Mucosa of rectum (tissue), 2 donors: Measurements from ENCODE around the gene HIPK4.

ENCODE experiments used
- H3K27ac ChIP-seq, 2 donors: one replicate each; pipeline ENCODE4 v1.7.0; 2013; ENCODE audit warnings: inconsistent platforms in 2 of 2, low read depth in 2 of 2, low read length in 2 of 2
- H3K27me3 ChIP-seq, 2 donors: one replicate each; pipeline ENCODE4 v1.7.0; 2013; ENCODE audit warnings: low read length in 2 of 2; ENCODE audit not compliant: control insufficient read depth in 2 of 2, insufficient read depth in 2 of 2
- H3K36me3 ChIP-seq, 2 donors: one replicate each; pipeline ENCODE4 v1.7.0; 2013; ENCODE audit warnings: low read length in 2 of 2; ENCODE audit not compliant: control insufficient read depth in 2 of 2, insufficient read depth in 2 of 2
- H3K4me1 ChIP-seq, 2 donors: one replicate each; pipeline ENCODE4 v1.7.0; 2013; ENCODE audit warnings: low read length in 2 of 2, mild to moderate bottlenecking in 1 of 2; ENCODE audit not compliant: control insufficient read depth in 2 of 2, insufficient read depth in 2 of 2
- H3K4me3 ChIP-seq, 2 donors: one replicate each; pipeline ENCODE4 v1.7.0; 2013; ENCODE audit warnings: low read length in 2 of 2
- H3K9ac ChIP-seq, 2 donors: one replicate each; pipeline ENCODE4 v1.7.0; 2013; ENCODE audit warnings: low read length in 2 of 2, low read depth in 1 of 2, mild to moderate bottlenecking in 1 of 2
- H3K9me3 ChIP-seq, 2 donors: one replicate each; pipeline ENCODE4 v1.7.0; 2013; ENCODE audit warnings: low read length in 2 of 2; ENCODE audit not compliant: control insufficient read depth in 2 of 2
- donor health status: healthy.
- donor health status: Normal muscosa, but diverticular disease.

Gene HIPK4

GRCh38 chr19:40356681-40357595, 33.0 kb downstream of the HIPK4 start:
- Histone ChIP-seq H3K27me3 (no peaks in the 10 kb centered on the region), H3K4me1 (peaks cover 0 to 2% of the 10 kb centered on the region in 2 donors), H3K9ac (no peak overlapping the region), H3K27ac (no peak overlapping the region), H3K9me3 (no peaks in the 10 kb centered on the region), H3K4me3 (no peak overlapping the region), H3K36me3 (no peaks in the 10 kb centered on the region)

DNA sequence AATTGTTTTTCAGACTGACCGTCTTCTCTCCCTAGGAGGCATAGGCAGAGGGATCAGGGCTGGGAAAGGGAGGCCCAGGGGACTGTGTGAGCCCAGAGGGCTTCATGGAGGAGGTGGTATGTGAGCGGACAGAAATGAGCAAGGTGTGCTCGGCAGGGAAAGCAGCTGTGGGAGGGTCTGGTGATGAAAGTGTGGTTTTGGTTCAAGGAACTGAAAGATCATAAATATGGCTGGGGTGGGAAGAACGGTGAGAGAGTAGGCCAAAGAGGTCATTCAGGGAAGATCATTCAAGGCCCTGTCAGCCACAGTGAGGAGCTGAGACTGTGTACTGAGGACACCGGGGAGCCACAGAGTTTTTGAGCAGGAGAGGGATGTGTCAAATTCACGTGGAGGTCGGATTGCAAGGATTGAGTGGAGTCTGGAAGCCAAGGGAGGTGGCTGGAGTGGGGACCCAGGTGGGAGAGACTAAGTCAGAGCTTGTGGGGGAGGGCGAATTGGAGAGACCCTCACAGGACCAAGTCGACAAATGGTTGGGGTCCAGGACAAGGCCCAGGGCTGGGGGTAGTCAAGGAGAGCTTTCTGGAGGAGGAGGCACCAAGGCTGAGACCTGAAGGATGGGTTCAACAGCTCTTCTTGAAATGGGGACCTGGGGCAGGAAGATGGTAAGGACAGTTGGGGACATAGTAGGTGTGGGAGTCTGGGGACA, 33.9 kb downstream of the HIPK4 start:
- Histone ChIP-seq H3K27me3 (no peaks in the 10 kb centered on the region), H3K4me1 (peaks cover 0 to 2% of the 10 kb centered on the region in 2 donors), H3K36me3 (no peaks in the 10 kb centered on the region), H3K27ac (no peak overlapping the region), H3K9me3 (no peaks in the 10 kb centered on the region), H3K9ac (no peak overlapping the region), H3K4me3 (no peak overlapping the region)

- H3K9ac ChIP-seq = peak overlapping the region; percentile 58 to 74
- H3K9me3 ChIP-seq = no peaks in the 10 kb centered on the region
- no peaks in the 10 kb centered on the region for H3K36me3 ChIP-seq
- peak overlapping the region in 1 of 2 donors; percentile 58 for H3K27ac ChIP-seq
- H3K4me1 ChIP-seq = peaks cover 9% of the 10 kb centered on the region in 2 donors
- H3K27me3 ChIP-seq = no peaks in the 10 kb centered on the region
- peak overlapping the region; percentile 75 to 82 for H3K4me3 ChIP-seq
Observed at GRCh38 chr19:40348961-40349507, 40.9 kb downstream of the HIPK4 start.

- Histone ChIP-seq H3K4me3 (peak within 1 kb of the TSS; percentile 75 to 97), H3K27ac (peak within 1 kb of the TSS; percentile 51 to 58), H3K9ac (peak within 1 kb of the TSS; percentile 88 to 91), H3K36me3 (peaks cover 0 to under 1% of the 10 kb centered on the region in 2 donors), H3K27me3 (no peaks in the 10 kb centered on the region), H3K9me3 (no peaks in the 10 kb centered on the region), H3K4me1 (peaks cover 9% of the 10 kb centered on the region in 2 donors)
Observed at GRCh38 chr19:40348125-40348913, 41.7 kb downstream of the HIPK4 start, which contains the start of the genes C19orf47 and PLD3. C19orf47 (minus strand) TSS chr19:40348397; CDS start chr19:40341857, 6,540 bp downstream. PLD3 (plus strand) TSS chr19:40348695; CDS start chr19:40366484, 17,789 bp downstream.

DNA sequence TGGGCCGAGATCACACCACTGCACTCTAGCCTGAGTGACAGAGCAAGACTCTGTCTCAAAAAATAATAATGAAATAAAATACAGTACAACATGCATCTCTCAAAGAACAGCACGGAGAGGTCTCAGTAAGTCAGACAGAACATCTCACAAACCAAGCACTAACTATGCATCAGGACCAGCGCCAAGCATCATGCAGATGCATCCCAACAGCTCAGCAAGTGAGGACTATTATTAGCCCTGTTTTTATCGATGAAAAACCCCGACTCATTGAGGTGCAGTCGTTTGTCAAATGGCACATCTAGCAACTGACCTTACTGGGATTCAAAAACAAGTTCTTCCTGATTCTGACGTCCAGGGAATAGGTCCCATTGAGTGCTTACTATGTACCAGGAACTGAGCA, 45.6 kb downstream of the HIPK4 start:
- Histone ChIP-seq H3K36me3 (peaks cover 0 to 3% of the 10 kb centered on the region in 2 donors), H3K4me1 (peaks cover 8 to 9% of the 10 kb centered on the region in 2 donors), H3K4me3 (no peak overlapping the region), H3K27ac (no peak overlapping the region), H3K9me3 (no peaks in the 10 kb centered on the region), H3K27me3 (no peaks in the 10 kb centered on the region), H3K9ac (no peak overlapping the region)

- H3K9ac ChIP-seq = no peak overlapping the region
- H3K27me3 ChIP-seq = no peaks in the 10 kb centered on the region
- H3K27ac ChIP-seq = no peak overlapping the region
- no peak overlapping the region for H3K4me3 ChIP-seq
- H3K9me3 ChIP-seq = no peaks in the 10 kb centered on the region
- peaks cover 0 to 8% of the 10 kb centered on the region in 2 donors for H3K36me3 ChIP-seq
- peaks cover 3 to 4% of the 10 kb centered on the region in 2 donors for H3K4me1 ChIP-seq
Observed at GRCh38 chr19:40342644-40343311, 47.2 kb downstream of the HIPK4 start.

DNA sequence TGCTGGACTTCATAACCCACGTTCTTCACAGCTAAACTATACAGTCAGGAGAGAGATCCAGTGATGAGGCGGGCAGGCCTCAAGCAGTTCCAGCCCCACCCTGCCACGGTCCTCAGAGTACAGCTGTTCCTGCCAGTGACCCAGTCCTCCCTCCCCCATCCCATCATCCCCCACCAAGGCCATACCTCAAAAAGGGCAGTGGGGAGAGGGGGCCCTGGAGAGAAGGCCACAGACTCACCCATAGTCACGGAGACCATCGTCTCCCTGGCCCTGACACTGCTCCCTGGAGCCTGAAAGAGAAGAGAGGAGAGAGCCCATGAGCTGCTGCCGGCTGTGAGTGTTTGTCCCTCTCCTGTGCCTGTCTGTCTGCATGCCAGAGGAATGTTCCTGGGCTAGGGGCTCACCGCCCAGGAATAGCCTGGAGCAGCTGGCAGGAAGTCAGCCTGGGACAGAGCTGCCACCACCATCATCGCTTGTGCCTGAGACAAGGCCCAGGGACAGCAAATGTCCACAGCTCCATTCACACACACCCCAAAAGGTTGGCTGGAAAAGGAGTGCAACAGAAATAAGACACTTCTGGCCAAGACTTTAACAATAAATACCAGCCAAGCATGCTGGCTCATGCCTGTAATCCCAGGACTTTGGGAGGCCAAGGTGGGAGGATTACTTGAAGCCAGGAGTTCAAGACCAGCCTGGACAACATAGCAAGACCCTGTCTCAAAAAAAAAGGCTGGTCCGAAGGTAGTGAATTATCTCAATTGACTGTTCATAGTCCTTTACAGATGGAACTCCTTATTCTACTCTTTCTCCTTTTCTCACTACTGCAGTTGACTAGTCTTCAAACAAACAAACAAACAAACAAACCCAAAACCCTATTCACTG, 48.1 kb downstream of the HIPK4 start:
- H3K27ac ChIP-seq = no peak overlapping the region
- H3K4me3 ChIP-seq = no peak overlapping the region
- no peak overlapping the region for H3K9ac ChIP-seq

DNA sequence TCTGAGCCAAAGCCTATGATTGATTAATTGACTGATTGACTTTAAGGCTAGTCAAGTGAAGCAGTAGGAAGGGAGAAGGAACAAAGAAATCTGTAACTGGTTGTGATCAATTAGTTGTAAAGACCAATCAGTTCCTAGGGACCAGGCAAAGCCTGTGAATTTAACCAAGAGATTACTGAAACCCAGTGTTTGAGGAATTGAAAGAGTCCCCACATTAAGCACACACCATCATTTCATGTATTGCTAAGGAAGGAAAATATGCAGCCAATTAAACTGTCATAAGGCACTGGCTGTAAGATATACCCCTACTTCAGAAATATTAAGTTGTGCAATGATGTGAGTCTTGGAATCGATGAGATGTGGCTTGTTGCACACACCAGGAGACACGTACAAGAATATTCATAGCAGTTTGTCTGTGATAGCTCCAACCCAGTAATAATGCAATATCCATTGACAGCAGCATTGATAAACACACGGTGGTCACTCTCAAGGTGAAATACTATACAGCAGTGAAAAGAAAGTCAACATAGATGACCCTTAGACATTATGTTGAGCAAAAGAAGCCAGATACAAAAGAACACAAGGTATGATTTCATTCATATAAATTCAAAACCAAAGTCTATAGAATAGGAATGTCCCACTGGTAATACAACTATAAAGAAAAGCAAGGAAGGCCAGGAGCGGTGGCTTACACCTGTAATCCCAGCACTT, 50.8 kb downstream of the HIPK4 start:
- Histone ChIP-seq H3K27me3 (no peaks in the 10 kb centered on the region), H3K4me3 (no peak overlapping the region), H3K4me1 (no peaks in the 10 kb centered on the region), H3K9ac (no peak overlapping the region), H3K27ac (no peak overlapping the region), H3K36me3 (peaks cover 9 to 23% of the 10 kb centered on the region in 2 donors), H3K9me3 (no peaks in the 10 kb centered on the region)

More for the DNA sequence above, 48.1 kb downstream of the HIPK4 start:
- no peaks in the 10 kb centered on the region for H3K9me3 ChIP-seq
- no peaks in the 10 kb centered on the region for H3K4me1 ChIP-seq
- H3K36me3 ChIP-seq = peaks cover 0 to 9% of the 10 kb centered on the region in 2 donors
- H3K27me3 ChIP-seq = no peaks in the 10 kb centered on the region
